GM12878 (cell line): ENCODE results near the gene NOCT. TPM values are rescaled to one million over a fixed set of nuclear protein-coding genes. Genes with fewer than 3 reads are reported as not detected.
A peak's percentile ranks its signal among the peaks of the same experiment; 100 is the strongest.

Source experiments
- BACH1 ChIP-seq: fragments of 450-650 bp; IDR thresholded peaks from 2 replicates; pipeline ENCODE4 v1.6.1; 2017; ENCODE audit warnings: mild to moderate bottlenecking, borderline replicate concordance
- BCLAF1 ChIP-seq: fragments of 450-650 bp; IDR thresholded peaks from 2 replicates; pipeline ENCODE4 v1.6.1; 2017; ENCODE audit warnings: antibody characterized with exemption, mild to moderate bottlenecking, moderate library complexity
- CHD4 ChIP-seq: fragments of 200-600 bp; sonication (generic); IDR thresholded peaks from 2 replicates; pipeline ENCODE4 v1.6.1; 2016; ENCODE audit warnings: mild to moderate bottlenecking
- CUX1 ChIP-seq: IDR thresholded peaks from 2 replicates; pipeline ENCODE4 v1.6.1; 2012; ENCODE audit warnings: improper control_type of control experiment, low read depth, low read length; ENCODE audit not compliant: insufficient replicate concordance
- EED ChIP-seq: sonication (generic); IDR thresholded peaks from 2 replicates; pipeline ENCODE4 v1.6.1; 2016; ENCODE audit warnings: antibody characterized with exemption, low read depth
- FOS ChIP-seq: IDR thresholded peaks from 3 replicates; pipeline ENCODE4 v1.6.1; 2011; ENCODE audit warnings: borderline replicate concordance; ENCODE audit not compliant: insufficient read length; ENCODE audit errors: extremely low read depth
- HCFC1 ChIP-seq: fragments of 150-350 bp; IDR thresholded peaks from 2 replicates; pipeline ENCODE4 v1.6.1; 2014; ENCODE audit warnings: low read length
- IRF4 ChIP-seq: IDR thresholded peaks from 2 replicates; pipeline ENCODE4 v1.6.1; 2011; ENCODE audit warnings: low read depth, low read length
- KAT2A ChIP-seq: conservative IDR thresholded peaks from 2 replicates; pipeline ENCODE4 v1.6.1; 2011; ENCODE audit warnings: low read depth, low read length; ENCODE audit not compliant: control insufficient read depth
- NFYB ChIP-seq: IDR thresholded peaks from 2 replicates; pipeline ENCODE4 v1.6.1; 2011; ENCODE audit warnings: low read depth, mild to moderate bottlenecking, low read length, improper control_type of control experiment, moderate library complexity; ENCODE audit not compliant: insufficient read depth
- PKNOX1 ChIP-seq: fragments of 450-650 bp; IDR thresholded peaks from 2 replicates; pipeline ENCODE4 v1.6.1; 2016; ENCODE audit warnings: mild to moderate bottlenecking
- RCOR1 ChIP-seq: conservative IDR thresholded peaks from 2 replicates; pipeline ENCODE4 v1.6.1; 2012; ENCODE audit warnings: low read depth, low read length, improper control_type of control experiment
- TBL1XR1 ChIP-seq: IDR thresholded peaks from 2 replicates; pipeline ENCODE4 v1.6.1; 2012; ENCODE audit warnings: low read depth, low read length, improper control_type of control experiment
- TCF3 ChIP-seq: IDR thresholded peaks from 2 replicates; pipeline ENCODE4 v1.6.1; 2012; ENCODE audit warnings: low read depth, mild to moderate bottlenecking, low read length, borderline replicate concordance; ENCODE audit not compliant: insufficient read depth
- ZBTB11 ChIP-seq: fragments of 450-650 bp; formaldehyde crosslinking; IDR thresholded peaks from 2 replicates; pipeline ENCODE4 v1.5.0; 2022; ENCODE audit warnings: mild to moderate bottlenecking, missing genetic modification characterization
- ZNF274 ChIP-seq: IDR thresholded peaks from one replicate; pipeline ENCODE4 v1.8.0; 2011; ENCODE audit not compliant: insufficient read length, insufficient read depth
- polyA plus RNA-seq, 11 experiments: library from polyadenylated mRNA; depleted of rRNA in 4 of 11; unstranded in 6 of 11; stranded (reverse) in 5 of 11; fragments of >200 nt; fragmentation: Nextera tagmentation in 4 of 11; fragmentation: Illumina TruSeq in 1 of 11; extraction: Ambion mirVana in 4 of 11; extraction: Trizol in 1 of 11; gene quantifications; 1 replicate in 1 of 11; 2 replicates in 10 of 11; pipeline versions ENCODE4 v1.2.1 to v1.2.3, GENCODE V29; 2011 to 2016; ENCODE audit warnings: inconsistent platforms in 2 of 11, missing spikeins in 2 of 11, low read depth in 1 of 11
- total RNA-seq, 4 experiments: library from RNA; depleted of rRNA in 3 of 4; stranded (reverse); fragments of >200 nt in 3 of 4; fragmentation: Illumina TruSeq in 1 of 4; extraction: Trizol in 1 of 4; gene quantifications; 2 replicates each; pipeline versions ENCODE4 v1.2.1 to v1.2.3, GENCODE V29; 2013 to 2021

NOCT gene
- total and polyA plus RNA-seq, 10 of the 15 experiments (the other 5 are each of a cell fraction or from before 2014, with no cell fraction given) = 1.4 to 17.6 (median 8.1) TPM

GRCh38 chr4:139082750-139083606 is 67.4 kb downstream of the NOCT start (continued):
- no peak for TF ChIP-seq CUX1
- TF ChIP-seq TCF3 = no peak
- peak; percentile 50; the same call in 1 of the 2 replicates for TF ChIP-seq TBL1XR1
- TF ChIP-seq EED = no peak; the same call in 1 of the 2 replicates
- no peak for TF ChIP-seq CHD4
- TF ChIP-seq BCLAF1 = no peak
- peak; percentile 97 for TF ChIP-seq NFYB
- 0 out of 2 replicates have a peak, but pooled peaks have one; percentile 19 for TF ChIP-seq IRF4
- peak; percentile 86; the same call in 1 of the 2 replicates for TF ChIP-seq RCOR1
- TF ChIP-seq HCFC1 = peak; percentile 66
- TF ChIP-seq FOS = peak; percentile 38
- TF ChIP-seq KAT2A = no peak
- TF ChIP-seq ZNF274 = no peak
- peak; percentile 65; the same call in 1 of the 2 replicates for TF ChIP-seq BACH1
- peak; percentile 99 for TF ChIP-seq PKNOX1
- no peak for TF ChIP-seq ZBTB11 (CRISPR knock-in tag)
